ENCODE results near the gene PLA2G2F.

PLA2G2F gene

DNA sequence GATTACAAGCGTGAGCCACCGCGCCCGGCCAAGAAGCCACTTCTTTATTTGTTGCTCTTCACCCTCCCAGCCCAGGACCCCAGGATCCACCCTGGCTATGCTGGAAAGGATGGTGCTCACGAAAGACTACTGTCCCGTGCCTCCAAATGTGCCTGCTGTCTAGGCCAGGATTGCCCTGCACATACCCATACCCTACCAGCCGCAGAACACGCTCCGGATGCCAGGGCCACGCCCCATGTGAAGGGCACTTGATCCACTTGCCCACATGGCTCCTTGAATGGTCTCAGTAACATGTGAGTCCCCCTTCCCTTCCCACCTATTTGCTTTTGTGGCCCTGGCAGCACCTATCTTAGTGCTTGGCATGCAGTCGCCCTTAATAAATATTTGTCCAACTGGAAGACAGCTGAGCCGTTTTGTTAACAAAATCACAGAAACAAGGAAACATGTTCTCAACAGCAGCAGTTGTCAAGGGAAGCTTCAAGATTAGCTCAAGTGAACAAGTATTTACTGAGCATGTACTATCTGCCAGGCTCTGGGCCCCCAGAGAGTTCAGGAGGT, 33.0 kb downstream of the PLA2G2F start:
- no peak for DNase-seq (ENCODE audit: low spot score)

DNA sequence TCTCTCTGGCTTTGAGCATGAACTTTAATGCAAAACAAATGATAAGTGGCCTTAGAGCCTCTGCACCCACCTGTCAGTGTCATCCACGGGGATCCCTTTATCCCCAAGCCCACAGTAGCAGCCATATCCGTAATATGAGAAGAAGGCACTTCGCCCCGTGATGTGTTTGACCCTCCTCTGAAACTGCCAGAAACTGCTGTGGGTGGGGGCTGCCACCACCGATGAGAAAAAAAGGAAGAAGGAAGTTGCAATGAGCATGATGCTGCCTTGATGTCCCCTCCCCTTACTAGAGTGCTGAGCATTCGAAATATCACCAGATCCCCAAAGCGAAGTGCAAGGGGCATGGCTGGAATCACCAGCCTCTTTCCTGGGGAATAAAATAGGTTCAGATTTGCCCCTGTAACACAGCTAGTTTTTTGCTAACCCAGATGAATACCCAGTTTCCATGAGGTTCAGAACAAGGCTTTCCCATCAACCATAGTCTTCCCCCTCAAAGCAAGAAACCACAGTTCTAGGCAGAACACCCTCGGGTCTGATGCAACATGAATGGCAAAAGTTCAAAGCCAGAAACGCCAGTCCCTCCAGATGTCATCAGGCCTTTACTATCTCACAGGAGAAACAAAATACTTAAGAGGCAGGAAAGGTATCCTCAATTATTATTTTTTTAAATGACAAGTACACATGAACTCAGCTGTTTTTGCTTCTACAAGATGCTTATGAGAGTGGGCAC, 36.0 kb downstream of the PLA2G2F start:
- DNase-seq (ENCODE audit: low spot score) = no peak

DNA sequence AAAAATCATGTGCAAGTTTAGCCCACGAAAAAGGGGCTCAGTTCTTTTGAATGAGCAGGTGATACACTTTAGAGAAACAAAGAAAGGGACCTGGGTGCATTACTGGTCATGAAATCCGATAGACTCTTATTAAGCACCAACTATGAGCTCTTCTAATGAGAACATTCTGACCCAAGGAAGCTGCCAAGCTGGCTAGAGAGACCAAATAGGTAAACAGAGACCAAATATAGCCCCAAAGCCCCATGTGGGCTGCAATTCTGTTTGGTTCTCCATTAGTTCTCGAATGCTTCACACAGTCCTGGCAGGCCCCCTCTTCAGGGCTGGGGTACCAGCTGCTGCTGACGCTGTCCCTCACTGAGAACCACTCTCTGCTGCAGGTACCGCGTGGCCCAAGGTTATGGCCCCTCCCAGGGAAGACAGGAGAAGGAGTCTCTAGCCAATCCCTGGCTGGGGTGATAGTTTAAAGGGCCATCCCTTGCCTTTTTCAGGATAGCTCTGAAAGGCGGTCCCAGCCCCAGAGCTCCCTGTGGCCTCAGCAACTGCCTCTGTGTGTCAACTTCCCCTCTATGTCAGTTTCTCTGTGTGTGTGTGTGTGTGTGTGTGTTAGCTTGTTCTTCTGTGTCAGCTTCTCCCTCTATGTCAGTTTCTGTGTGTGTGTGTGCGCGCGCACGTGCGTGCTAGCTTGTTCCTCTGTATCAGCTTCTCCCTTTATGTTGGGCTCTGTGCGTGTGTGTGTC, 39.7 kb downstream of the PLA2G2F start:
- no peak for DNase-seq (ENCODE audit: low spot score)

DNA sequence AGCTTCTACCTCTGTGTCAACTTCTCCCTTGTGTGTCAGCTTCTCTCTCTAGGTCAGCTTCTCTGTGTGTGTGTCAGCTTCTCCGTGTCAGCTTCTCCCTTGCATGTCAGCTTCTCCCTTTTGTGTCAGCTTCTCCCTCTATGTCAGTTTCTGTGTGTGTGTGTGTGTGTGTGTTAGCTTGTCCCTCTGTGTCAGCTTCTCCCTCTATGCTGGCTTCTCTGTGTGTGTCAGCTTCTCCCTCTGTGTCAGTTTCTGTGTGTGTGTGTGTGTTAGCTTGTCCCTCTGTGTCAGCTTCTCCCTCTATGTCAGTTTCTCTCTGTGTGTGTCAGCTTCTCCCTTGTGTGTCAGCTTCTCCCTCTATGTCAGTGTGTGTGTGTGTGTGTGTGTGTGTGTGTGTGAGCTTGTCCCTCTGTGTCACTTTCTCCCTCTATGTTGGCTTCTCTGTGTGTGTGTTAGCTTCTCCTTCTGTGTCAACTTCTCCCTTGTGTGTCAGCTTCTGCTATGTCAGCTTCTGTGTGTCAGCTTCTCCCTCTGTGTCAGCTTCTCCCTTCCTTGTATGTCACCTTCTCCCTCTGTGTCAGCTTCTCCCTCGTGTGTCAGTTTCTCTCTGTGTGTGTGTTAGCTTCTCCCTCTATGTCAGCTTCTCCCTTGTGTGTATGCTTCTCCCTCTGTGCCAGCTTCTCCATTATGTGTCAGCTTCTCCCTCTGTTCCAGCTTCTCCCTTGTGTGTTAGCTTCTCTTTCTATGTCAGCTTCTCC, 40.4 kb downstream of the PLA2G2F start:
- DNase-seq (ENCODE audit: low spot score) = no peak

DNA sequence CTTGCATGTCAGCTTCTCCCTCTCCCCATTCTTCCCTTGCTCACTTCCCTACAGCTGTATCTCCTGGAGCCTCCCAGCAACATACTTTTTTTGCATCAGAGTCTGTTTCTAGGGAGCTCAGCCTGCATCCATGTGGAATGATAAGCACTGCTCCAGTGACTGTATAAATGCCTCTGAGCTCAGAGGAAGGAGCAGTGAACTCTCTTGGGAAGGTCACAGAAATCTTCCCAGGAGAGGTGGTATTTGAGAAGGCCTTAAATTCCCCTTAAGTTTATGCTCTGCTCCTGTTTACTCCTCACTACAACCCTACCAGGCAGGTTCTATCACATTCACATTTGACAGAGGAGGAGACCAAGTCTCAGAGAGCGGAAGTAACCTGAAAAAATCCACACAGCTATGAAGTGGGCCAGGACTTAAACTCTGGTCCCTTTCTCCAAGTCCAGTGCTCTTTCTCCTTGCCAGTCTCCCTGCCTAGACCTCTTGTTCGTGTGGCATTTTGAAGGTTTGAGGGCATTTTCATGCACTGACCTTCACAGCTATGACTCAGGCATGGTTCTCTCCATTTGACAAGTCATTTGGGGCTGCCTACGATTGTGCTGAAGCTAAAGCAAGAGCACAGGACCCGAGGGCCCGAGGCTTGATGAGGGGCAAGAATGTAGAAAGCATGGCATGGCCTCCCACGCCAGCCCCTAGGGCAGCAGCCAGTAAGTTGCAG, 41.2 kb downstream of the PLA2G2F start:
- DNase-seq (ENCODE audit: low spot score) = no peak

DNA sequence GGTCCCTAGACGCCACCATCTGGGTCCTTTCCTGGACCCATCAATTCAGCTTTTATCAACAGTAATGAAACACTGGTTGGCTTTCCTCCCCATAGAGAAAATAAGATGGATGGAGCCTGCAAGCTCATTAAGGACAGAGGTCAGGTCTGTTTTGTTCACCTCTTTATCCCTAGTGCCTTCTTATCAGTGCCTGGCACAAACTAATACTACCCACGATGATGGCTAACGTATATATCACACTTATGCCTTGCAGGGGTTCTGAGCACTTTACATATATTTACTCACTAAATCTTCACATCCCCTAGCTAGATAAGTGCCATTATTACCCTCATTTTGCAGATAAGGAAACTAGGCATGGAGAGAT, 41.7 kb downstream of the PLA2G2F start:
- DNase-seq (ENCODE audit: low spot score) = no peak

DNA sequence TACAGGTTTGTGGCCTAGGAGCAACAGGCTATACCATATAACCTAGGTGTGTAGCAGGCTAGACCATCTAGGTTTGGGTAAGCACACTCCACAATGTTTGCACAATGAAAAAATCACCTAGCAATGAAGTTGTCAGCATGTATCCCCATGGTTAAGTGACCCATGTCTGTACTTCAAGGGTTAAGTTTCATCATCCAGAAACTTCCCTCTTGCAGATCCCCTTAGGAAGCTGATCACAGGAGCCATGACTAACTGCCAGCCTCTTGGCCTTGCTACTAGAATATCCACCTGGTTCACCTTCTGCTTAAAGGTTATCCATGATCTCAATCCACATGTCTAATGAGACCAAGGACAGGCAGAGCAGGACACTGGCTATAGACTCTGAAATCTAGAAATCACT, 43.3 kb downstream of the PLA2G2F start:
- no peak for DNase-seq (ENCODE audit: low spot score)

DNA sequence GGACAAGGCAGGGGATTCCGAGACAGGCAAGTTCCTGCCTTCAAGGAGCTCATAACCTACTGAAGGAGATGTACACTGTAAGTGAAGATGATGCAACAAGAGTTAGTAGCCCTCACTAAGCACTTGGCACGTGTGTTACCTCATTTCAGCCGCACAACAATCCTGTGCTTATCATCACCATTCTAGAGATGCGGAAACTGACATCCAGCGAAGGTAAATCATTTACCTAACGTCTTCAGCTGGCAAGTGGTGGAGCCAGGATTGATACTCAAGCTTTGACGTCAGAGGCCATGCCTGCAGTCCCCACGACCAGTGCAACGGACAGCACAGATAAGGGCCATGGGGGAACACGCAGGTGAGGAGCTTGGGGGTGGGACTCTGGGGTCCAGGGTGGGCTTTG, 43.9 kb downstream of the PLA2G2F start:
- no peak for DNase-seq (ENCODE audit: low spot score)

DNA sequence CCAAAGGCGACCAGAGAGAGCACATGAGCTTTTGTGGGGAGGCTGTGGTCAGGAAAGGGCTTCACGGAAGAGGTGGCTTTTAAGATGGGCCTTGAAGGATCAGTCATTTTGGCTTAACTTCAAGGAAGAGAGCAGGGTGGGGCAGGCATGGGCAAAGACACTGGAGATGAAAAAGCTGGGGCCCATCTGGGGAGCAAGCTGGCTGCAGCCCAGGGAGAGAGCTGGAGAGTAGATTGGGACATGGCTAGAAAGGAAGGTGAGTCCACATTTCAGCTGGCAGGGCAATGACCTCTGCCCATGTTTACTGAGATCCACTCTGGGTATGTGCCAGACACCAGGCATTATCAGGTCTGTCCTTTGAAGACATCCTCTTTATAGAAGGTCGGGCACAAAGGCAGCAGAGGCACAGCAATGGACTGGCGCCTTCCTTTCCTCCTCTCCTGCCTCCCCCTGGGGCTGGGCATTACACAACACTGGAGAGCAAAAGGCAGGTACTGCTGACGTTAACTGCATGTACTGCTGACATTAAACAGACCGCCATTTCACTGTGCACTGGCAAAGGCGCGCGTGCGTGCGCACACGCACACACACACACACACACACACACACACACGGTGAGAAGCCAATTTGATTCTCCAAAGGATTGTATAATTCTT, 44.6 kb downstream of the PLA2G2F start:
- no peak for DNase-seq (ENCODE audit: low spot score)

DNA sequence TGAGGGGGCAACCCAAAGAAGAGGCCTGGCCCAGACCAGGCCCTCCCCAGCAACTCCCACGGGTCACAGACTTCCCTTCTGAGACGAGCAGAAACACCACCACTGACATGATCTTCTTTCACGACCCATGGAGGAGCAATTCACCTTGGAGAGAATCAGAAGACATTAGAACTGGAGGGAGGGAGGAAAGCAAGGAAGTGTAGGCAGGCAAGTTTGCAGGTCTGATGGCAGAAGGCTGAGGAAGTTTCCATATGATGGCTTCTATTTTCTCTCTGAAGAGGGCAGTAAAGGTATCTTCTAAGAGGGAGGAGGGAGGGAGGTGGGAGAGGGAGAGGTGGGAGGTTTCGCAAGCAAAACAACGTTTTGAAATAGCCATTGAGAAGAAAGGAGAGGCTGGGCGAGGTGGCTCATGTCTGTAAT, 45.4 kb downstream of the PLA2G2F start:
- DNase-seq (ENCODE audit: low spot score) = no peak

DNA sequence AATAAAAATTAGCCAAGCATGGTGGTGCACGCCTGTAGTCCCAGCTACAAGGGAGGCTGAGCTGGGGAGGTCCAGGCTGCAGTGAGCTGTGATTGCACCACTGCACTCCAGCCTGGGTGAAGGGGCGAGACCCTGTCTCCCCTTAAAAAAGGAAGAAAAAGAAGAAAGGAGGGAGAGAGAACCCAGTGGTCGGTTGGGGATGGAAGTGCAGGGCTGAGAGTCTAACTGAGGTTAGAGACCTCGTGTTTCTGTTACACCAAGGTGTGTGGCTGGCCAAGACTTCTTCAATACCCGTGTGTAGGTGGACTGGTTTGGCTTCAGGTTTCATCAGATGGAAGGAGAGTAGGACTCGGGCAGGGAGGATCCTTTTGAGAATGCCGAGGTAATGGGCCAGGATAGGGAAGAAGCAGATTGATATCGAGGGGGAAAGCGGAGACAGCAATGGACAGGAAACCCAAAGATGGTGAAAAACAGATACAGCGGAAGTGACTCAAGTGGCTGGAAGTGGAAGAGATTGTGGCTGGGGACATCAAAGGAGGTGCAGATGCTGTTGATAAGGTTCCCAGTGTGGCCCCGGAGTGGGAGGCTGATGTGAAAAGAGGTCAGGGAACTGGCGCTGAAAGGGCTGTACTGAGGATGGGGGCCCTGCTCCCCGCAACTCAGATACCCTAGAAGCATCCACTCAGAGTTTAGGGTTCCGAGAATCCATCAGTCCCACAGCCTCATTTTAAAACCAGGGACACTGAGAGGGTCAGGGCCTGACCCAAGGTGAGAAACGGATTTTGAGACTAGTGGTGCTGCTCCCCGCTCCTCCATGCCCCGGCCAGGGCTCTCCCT, 46.1 kb downstream of the PLA2G2F start:
- DNase-seq (ENCODE audit: low spot score) = no peak

DNA sequence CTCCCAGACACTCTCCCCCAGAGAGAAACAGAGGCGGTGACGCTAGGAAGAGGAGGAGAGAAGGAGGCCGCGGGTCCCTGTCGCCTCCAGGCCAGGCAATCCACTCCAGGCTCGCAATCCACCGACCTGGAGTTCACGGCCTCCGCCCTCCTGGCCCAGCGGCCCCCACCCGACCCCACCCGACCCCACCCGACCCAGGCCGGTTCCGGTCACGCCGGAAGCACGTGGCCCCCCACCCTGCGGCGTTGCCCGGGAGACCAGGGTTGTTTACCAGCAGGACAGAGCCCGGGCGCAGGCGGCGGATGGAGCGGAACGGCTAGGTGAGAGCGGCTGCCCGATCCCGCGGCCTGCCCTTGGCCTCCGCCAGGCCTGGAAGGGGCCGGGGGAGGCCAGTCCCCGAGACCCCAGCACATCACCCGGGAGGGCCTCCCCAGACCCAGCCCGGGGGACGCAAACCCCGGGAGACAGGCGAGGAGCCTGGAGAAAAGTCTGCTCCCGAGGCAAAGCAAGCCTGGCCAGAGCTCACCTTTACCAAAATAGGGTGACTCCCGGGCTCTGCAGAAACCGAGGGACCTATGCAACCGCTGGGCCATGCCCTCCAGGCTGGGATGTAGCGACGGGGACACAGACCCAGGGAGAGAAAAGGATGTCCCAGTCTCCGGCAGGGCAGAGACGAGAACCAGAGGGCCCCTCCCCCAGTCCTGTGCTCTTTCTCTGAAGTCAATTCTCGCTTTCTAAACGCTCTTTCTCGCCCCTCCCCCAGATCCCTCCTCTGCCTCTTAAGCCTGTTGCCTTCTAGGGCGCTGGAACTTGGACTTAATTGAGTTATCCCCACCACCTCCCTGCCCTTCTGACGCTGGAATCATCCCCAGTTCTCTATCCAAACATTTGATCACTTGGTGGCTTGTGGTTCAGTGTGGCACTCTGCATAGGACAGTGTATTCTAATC, 47.0 kb downstream of the PLA2G2F start, which contains the start of the genes PLA2G2C and UBXN10:
Gene PLA2G2C, minus strand, starts transcription at position 685 of the 949 bp plus-strand sequence. CDS start 9,155 bp downstream, outside the sequence.
Gene UBXN10, plus strand, starts transcription at position 263 of the 949 bp plus-strand sequence. CDS start 4,466 bp downstream, outside the sequence.
- no peak for DNase-seq (ENCODE audit: low spot score)

DNA sequence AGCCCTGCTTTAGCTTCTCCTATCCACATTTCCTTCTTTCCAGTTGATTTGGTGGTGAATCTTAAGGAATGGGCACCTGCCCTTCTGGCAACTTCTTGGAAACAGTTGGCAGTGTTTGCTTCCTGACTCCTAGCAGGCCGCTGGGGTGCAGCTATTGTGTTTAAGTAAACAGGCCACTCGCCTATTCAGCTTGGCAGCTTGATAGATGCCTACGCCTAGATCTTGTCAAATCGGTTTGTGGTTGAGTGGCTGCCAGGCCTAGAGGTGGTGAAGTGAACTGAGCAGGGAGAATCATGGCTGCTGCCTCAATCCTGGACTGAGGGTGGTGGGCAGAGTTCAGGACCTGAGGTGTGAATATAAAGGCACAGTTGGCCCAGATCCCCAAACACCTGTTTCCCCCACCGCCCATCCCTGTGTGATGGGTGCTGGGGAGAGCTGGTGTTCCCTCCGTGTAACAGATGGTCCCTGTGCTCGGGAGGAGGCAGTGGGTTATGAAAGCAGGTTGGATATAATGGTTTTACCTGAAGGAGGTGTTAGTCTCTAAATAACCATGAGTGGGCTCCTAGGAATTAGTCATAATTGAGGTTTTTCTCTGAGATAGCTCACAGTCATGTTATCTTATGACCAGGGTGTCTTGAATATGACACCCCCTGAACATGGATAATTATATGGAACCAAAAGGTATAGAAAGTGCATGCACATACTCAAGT, 48.1 kb downstream of the PLA2G2F start:
- no peak for DNase-seq (ENCODE audit: low spot score)

DNA sequence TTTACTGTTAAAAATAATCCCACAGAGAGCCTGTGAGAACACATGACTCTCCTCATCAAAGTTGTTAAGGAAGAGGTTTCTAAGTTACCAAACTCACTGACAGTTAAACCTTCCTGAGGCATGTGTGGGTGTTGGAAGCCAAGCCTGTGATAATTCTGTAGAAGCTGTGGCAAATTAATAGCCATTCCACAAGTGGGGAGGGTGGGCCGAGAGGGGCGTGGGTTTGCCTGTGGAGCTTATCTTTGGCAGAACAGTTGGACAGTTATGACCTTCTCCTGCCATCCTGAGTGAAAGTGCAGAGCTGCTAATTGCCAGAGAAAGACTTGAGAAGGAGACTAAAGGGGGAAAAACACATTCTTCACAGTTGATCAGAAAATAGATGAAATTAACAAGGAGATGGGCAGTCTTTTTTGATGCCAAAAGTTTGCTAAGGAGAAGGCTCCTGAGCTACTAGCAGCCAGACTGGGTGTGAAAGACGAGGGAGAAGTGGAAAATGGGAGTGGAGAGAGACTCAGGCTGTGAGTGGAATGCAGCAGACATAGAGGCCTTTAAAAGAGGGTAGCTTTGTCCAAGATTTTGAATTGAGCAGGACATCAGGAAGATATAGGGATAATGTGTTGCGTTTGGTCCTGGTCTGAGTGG, 48.8 kb downstream of the PLA2G2F start:
- DNase-seq (ENCODE audit: low spot score) = no peak

DNA sequence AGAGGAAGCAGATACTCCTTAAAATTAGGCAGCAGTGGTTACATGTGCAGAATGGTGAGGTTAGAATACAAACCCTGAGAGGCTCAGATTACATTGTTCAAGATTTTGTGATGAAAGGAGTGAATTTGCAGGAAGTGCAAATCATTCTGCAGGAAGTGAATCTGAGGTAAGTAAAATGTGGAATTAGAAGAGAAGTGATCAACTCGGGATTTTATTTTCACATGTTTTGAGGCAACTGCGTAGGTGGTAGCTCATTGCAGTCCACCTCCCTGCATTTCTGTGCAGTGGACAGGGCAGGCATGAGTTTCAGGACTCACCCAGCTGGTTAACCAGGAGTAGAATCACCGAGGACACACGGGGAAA, 49.3 kb downstream of the PLA2G2F start:
- no peak for DNase-seq (ENCODE audit: low spot score)

DNA sequence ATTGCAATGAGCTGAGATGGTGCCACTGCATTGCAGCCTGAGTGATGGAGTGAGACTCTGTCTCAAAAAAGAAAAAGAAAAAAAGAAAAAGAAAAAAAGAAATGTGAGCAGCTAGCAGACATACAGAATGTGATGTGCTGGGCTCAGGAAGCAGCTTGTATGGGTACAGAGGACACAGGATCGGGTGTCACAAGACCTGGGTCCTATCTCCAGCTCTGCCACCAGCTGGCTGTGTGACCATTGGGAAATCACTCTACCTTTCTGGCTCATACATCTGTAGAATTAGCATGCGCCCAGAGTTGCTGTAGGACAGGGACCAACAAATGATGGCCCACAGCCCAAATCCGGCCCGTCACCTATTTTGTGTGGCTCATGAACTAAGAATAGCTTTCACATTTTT, 50.5 kb downstream of the PLA2G2F start:
- no peak for DNase-seq (ENCODE audit: low spot score)

DNA sequence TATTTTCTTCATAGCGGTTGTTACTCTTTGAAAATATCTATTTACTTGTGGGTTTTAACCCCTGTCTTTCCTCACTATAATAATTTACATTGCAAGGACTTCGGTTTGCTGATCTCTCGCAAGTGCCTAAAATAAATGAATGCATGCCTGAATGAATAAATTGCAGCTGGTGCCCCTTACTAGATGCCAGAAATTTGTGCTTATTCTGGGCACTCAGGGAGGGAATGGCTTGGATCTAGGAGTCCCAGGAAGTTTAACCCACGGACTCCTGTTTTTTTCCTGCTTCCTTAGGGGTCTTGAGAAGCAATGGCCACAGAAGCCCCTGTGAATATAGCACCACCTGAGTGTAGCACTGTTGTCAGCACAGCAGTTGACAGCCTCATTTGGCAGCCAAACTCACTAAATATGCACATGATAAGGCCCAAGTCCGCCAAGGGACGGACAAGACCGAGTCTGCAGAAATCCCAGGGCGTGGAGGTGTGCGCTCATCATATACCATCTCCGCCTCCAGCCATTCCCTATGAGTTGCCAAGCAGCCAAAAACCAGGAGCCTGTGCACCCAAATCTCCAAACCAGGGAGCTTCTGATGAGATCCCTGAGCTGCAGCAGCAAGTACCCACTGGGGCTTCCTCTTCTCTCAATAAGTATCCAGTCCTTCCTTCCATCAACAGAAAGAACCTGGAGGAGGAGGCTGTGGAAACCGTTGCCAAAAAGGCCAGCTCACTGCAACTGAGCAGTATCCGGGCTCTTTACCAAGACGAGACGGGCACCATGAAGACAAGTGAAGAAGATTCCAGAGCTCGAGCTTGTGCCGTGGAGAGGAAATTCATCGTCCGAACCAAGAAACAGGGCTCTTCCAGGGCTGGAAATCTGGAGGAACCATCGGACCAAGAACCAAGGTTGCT, 51.4 kb downstream of the PLA2G2F start:
- no peak for DNase-seq (ENCODE audit: low spot score)

Data from HuH-7.5 (cell line).